ENCODE results near the gene MAPK8IP1. TPM values are rescaled to one million over a fixed set of nuclear protein-coding genes. Genes with fewer than 3 reads are reported as not detected.

The MAPK8IP1 gene
- total RNA-seq, 1 donor from 2014 or later: 6.0 TPM

GRCh38 chr11:45924927-45925326 is 39.5 kb downstream of the MAPK8IP1 start:
- no peak for DNase-seq (ENCODE audit: low spot score in 2 of 2)
- no peak overlapping the region for H3K27ac ChIP-seq
- intact Hi-C loops (cut with DNase I): no loop called here
- H3K4me1 ChIP-seq: peaks cover 11 to 12% of the 10 kb centered on the region in 2 donors
- no peaks in the 10 kb centered on the region for H3K36me3 ChIP-seq
- peaks cover 17% of the 10 kb centered on the region for H3K27me3 ChIP-seq
- no peak for TF ChIP-seq CTCF (IDR thresholded peaks at IDR 0.05)
- H3K4me3 ChIP-seq: no peak overlapping the region
- no peaks in the 10 kb centered on the region for H3K9me3 ChIP-seq

- no peak overlapping the region for H3K27ac ChIP-seq
- H3K36me3 ChIP-seq: no peaks in the 10 kb centered on the region
- no peak overlapping the region for H3K4me3 ChIP-seq
- no peak for DNase-seq (ENCODE audit: low spot score in 2 of 2)
- peaks cover 17% of the 10 kb centered on the region for H3K27me3 ChIP-seq
- no peak for TF ChIP-seq CTCF (IDR thresholded peaks at IDR 0.05)
- H3K4me1 ChIP-seq: peaks cover 11 to 12% of the 10 kb centered on the region in 2 donors
- no peaks in the 10 kb centered on the region for H3K9me3 ChIP-seq
- intact Hi-C loops (cut with DNase I): no loop called here
Measured at GRCh38 chr11:45925550-45925949, 40.1 kb downstream of the MAPK8IP1 start.

GRCh38 chr11:45926001-45926401 is 40.5 kb downstream of the MAPK8IP1 start:
- no peak for TF ChIP-seq CTCF (IDR thresholded peaks at IDR 0.05)
- Histone ChIP-seq H3K36me3 (peaks cover 0 to under 1% of the 10 kb centered on the region in 2 donors), H3K4me1 (peaks cover 11 to 12% of the 10 kb centered on the region in 2 donors), H3K4me3 (no peak overlapping the region), H3K9me3 (no peaks in the 10 kb centered on the region), H3K27me3 (peaks cover 17% of the 10 kb centered on the region), H3K27ac (no peak overlapping the region)
- DNase-seq (ENCODE audit: low spot score in 2 of 2): no peak
- intact Hi-C loops (cut with DNase I): no loop called here

- H3K4me1 ChIP-seq: peaks cover 11 to 12% of the 10 kb centered on the region in 2 donors
- H3K9me3 ChIP-seq: no peaks in the 10 kb centered on the region
- DNase-seq (ENCODE audit: low spot score in 2 of 2): no peak
- H3K4me3 ChIP-seq: no peak overlapping the region
- intact Hi-C loops (cut with DNase I): no loop called here
- peaks cover 16% of the 10 kb centered on the region for H3K27me3 ChIP-seq
- H3K27ac ChIP-seq: no peak overlapping the region
- peaks cover 2 to 7% of the 10 kb centered on the region in 2 donors for H3K36me3 ChIP-seq
- no peak for TF ChIP-seq CTCF (IDR thresholded peaks at IDR 0.05)
Measured at GRCh38 chr11:45926536-45927331, 41.3 kb downstream of the MAPK8IP1 start.

- no peak overlapping the region for H3K4me3 ChIP-seq
- intact Hi-C loops (cut with DNase I): no loop called here
- no peak for DNase-seq (ENCODE audit: low spot score in 2 of 2)
Measured at GRCh38 chr11:45927332-45927683, 41.9 kb downstream of the MAPK8IP1 start.

More at GRCh38 chr11:45927332-45927683, 41.9 kb downstream of the MAPK8IP1 start:
- Histone ChIP-seq H3K27ac (no peak overlapping the region), H3K27me3 (peaks cover 10% of the 10 kb centered on the region), H3K36me3 (peaks cover 7 to 8% of the 10 kb centered on the region in 2 donors), H3K9me3 (no peaks in the 10 kb centered on the region), H3K4me1 (peaks cover 8 to 11% of the 10 kb centered on the region in 2 donors)
- no peak for TF ChIP-seq CTCF (IDR thresholded peaks at IDR 0.05)
